NCI-H146 treated with DMSO at 0.1 percent for 48 hours (cell line): Measurements from ENCODE around the gene NKD2.
"Not testable (repeated sequence)": the region's sequence is repeated elsewhere in the genome, so short reads cannot be mapped to it uniquely, and the experiment has no call there.

Experiments
- DNase-seq: peaks from one replicate; lab custom pipeline; 2025; ENCODE audit not compliant: unreplicated experiment; lab: John Stamatoyannopoulos, UW

NKD2 gene

DNA sequence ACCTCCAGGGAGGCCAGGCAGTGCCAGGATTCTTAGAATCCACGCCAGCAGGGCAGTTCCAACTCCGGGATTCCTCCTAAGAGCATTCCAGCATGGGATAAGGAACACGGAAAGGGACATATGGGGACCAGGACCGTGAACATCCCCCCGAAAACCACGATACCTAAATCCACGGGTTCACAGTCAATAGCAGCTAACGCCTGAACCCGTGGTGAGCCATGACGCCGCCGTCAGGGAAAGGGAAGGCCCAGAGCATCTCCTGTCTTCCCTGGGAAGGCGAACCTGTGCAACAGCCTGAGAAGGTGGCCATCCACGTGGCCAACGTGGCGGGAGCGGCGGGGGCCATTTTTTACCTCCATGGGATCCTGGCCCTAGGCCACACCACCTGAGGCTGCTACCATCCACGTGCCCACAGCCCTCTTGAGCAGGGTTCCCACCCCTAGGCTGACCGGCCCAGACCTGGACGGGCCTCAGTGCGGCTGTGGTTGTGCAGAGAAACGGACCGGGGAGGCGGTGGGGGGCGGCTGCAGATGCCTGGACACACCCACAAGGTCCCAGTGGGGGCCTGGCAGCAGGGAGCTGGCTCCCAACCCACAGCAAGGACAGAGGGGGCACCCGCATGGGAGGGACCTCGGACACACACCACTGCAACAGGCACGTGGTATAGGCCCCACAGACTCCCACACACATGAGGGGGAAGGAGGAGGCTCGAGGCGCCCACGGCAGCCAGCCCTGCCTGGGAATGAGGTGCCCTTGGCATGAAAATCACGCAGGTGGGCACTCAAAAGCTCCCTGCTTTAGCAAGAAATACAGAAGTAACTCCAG is 60.5 kb downstream of the NKD2 start:
- DNase-seq = no peak

GRCh38 chr5:1069720-1070088 is 61.1 kb downstream of the NKD2 start:
- DNase-seq = no peak

- no peak for DNase-seq
These were observed 64.9 kb downstream of the NKD2 start for GRCh38 chr5:1073239-1074102.

DNA sequence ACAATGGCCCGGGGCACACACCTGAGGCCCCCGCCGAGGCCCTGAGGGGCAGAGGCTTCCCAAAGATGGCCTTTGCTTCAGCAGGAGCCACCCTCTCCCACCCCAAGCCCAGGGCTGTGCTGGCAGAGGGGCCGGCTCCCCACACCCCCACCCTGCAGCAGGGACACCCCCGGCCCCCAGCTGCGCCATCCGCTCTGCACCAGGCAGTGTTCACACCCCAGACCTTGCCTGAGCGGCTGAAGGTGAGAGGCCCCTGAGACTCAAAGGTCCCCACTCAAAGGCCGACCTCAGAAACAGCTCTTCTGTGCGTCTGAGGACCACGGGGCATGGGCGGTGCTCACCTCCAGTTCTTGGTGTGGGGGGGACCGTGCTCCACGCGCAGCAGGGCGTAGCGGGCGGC is 65.6 kb downstream of the NKD2 start:
- DNase-seq = no peak

DNA sequence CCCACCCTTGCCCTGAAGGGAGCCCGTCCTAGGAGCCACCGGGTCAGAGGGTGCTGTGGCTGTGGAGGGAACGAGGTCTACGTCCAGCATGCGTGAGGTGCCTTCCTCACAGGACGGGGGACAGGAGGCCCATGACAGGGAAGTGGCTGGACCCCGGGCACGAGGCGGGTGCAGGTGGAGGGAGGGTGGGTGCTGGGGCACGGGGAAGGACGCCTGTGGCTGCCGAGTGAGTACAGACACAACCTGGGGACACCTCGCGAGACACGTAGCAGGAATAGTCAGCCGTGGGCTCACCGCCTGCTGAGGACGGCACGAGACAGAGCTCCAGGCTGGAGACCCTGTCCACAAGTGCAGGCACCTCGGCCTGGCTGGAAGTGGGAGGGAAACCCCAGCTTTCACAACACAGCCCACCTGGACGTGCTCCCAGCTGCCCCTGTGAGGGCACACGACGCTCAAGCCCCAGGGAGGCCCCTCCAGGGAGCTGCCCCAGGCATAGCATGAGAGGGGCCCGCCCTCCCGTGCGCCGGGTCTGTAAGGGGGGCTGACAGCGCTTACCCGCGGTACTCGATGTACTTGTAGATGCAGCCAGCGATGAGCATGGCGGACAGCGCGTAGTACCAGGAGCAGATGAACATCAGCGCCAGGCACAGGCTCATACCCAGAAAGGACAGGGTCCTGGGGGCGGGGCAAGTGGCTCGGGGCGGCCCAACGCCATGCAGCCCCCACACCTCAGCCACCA is 66.4 kb downstream of the NKD2 start:
- DNase-seq = no peak

- no peak for DNase-seq
These were observed 66.9 kb downstream of the NKD2 start for GRCh38 chr5:1075555-1075881.

DNA sequence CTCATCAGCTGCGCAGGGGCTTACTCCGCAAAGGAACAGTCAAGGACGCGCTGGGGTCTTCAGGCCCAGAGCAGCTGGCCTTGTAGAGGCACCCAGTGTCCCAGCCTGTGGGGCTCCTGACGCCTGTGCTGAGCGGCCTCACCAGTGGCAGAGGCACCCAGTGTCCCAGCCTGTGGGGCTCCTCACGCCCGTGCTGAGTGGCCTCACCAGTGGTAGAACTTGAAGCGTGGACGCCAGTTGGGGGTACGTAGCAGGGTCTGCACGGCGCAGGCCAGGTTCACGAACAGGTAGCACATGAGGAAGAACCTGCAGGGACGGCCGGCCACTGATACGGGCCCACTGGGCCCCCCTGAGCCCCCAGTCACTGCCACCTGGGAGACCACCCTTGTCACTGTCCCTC is 67.3 kb downstream of the NKD2 start:
- DNase-seq = no peak

- no peak for DNase-seq
These were observed 67.8 kb downstream of the NKD2 start for GRCh38 chr5:1076406-1076805.

DNA sequence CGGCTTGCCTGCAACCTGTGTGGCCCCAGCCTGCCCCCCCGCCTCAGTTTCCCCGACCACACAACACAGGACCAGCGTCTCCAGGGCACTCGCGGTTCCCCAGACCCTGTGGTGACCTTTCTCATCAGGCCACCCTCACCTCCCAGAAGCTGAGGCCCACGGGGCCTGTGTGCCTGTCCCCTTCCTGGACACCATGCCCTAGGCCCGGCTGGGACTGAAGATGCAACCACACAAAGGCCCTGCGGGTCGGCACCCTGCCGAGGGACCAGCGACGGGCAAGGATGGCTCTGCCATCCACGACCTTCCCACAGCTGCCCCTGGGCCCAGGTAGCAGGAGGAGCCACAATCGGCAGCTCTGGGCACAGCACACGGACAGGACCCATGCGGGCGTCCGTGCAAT is 68.4 kb downstream of the NKD2 start:
- DNase-seq = no peak

GRCh38 chr5:1077491-1078020 is 69.0 kb downstream of the NKD2 start:
- DNase-seq = no peak

DNA sequence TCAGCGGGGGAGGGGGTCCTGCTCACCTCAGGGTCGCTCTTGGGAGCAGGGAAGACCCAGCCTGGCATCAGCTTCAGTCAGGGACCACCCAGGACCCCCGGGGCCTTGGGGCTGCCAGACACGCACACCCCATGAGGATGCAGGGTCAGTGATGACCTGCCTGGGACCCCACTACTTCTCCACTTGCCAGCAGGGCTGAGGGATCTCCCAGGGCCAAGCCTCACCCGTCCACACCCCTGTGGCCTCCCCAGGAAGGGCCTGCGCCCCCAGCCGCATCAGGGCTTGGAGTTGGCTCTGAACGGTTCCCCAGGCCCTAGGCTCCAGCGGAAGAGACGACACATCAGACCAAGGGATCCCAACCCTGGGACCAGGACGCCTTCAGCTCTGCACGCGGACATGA is 69.6 kb downstream of the NKD2 start:
- no peak for DNase-seq

GRCh38 chr5:1078851-1079250 is 70.2 kb downstream of the NKD2 start:
- DNase-seq = no peak

GRCh38 chr5:1079486-1079885 is 70.9 kb downstream of the NKD2 start:
- no peak for DNase-seq

- DNase-seq = no peak
These were observed 71.4 kb downstream of the NKD2 start for GRCh38 chr5:1079961-1080360.

GRCh38 chr5:1080432-1080831 is 71.8 kb downstream of the NKD2 start:
- no peak for DNase-seq

GRCh38 chr5:1081519-1081918 is 72.9 kb downstream of the NKD2 start:
- no peak for DNase-seq

DNA sequence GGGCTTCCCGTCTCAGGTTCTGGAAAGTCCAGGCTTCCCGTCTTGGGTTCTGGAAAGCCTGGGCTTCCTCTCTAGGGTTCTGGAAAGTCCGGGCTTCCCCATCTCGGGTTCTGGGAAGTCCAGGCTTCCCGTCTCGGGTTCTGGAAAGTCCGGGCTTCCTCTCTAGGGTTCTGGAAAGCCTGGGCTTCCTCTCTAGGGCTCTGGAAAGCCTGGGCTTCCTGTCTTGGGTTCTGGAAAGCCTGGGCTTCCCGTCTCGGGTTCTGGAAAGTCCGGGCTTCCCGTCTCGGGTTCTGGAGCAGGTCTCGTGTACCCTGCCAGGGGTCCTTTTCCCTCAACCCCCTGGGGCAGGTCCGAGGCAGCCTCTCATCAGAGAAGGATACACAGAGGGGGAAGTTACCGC is 74.4 kb downstream of the NKD2 start:
- not testable (repeated sequence) for DNase-seq

- DNase-seq = no peak
These were observed 75.4 kb downstream of the NKD2 start for GRCh38 chr5:1083823-1084605.

- no peak for DNase-seq
These were observed 76.8 kb downstream of the NKD2 start for GRCh38 chr5:1085391-1085790.

GRCh38 chr5:1086137-1086536 is 77.5 kb downstream of the NKD2 start:
- no peak for DNase-seq

DNA sequence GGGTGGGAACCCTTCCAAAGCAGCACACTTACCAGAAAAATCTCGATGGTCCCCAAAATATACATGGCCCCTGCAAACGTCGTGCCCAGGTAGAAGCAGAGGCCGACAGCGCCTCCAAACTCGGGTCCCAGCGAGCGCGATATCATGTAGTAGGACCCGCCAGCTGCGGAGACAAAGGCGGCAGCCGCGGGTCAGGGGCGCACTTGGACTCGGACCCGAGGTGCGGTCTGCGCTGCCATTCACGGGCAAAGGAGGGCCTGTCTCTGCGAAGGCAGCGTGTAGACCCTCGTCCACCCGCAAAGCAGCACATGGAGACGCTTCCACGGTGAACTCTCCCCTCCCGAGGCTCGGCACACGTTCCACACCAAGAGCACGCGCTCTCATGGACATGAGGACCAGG is 78.3 kb downstream of the NKD2 start:
- no peak for DNase-seq
